Activated CD4-positive, CD25-positive, alpha-beta regulatory T cell treated with anti-CD3 and anti-CD28 coated beads, Interleukin-2, amount 50 U/mL, for 72 hours (primary cell): ENCODE data around the gene DOK3.

Source experiments
- DNase-seq: peaks from one replicate; pipeline ENCODE4 v3.0.0; 2021

Gene DOK3

DNA sequence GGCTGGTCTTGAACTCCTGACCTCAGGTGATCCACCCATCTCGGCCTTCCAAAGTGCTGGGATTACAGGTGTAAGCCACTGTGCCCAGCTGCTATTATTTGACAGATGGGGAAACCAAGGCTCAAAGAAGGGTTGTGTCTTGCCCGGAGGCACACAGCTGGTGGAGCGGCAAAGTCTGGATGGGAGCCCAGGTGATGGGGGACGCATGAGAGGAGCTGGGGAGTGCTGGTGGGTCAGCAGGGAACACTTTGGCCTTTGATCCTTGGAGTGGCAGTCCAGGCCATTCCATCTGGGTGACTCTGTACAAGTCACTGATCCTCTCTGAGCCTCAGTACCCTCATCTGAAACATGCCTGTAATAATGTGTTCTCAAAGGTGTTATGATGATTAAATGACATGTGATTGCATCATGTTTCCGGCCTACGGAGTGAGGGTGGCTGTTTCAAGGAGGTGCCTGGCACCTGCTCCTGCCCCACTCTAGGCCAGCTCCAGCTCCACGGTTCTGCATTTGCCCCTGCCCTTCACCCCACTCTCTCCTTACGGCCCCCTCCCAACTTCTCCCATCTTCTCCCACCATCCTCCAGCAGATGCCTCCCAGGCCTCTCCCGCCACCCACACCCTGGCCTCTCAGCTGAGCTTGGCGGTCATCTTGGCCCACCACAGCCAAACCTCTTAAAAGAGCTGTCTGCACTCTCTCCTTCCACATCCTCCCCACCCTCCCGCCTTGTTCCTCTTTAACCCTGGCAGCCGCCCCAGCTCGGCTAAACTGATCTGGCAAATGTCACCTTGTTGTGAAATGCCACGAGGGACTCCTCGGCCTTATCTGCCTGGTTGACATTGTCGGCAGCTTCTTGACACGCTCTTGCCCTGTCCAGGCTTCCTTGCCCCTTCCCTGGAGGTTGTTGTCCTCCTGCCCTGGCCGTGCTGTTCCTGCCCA, 30.6 kb downstream of the DOK3 start:
- DNase-seq: no peak

- DNase-seq: no peak
These were observed 31.7 kb downstream of the DOK3 start for GRCh38 chr5:177477701-177478477.

DNA sequence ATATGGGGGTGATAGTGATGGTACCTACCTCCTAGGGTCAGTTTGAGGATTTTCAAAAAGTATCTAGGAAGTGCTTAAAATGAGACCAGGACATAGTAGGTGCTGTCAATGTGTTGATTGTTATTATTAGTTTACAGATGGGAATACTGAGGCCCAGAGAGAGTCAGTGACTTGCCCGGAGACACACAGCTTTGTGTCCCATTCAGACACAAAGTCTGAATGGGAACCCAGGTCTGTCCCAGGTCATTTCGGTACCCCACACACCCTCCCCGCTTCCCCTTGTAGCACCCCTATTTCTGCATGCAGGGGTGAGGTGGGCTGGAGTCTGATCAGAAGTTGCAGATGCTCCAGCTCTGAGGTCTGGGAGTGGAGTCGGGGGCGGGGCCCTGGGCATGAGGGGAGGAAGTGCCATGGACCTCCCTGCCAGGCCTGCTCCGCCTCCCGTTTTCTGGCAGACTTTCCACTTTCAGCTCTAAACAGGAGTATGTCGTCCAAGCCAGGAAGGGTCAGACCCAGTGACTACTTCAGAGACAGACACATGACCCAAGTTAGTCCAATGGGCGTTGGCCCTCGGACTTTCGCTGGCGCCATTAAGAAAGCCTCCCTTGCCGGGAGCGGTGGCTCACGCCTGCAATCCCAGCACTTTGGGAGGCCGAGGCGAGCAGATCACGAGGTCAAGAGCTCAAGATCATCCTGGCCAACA, 32.9 kb downstream of the DOK3 start:
- no peak for DNase-seq

DNA sequence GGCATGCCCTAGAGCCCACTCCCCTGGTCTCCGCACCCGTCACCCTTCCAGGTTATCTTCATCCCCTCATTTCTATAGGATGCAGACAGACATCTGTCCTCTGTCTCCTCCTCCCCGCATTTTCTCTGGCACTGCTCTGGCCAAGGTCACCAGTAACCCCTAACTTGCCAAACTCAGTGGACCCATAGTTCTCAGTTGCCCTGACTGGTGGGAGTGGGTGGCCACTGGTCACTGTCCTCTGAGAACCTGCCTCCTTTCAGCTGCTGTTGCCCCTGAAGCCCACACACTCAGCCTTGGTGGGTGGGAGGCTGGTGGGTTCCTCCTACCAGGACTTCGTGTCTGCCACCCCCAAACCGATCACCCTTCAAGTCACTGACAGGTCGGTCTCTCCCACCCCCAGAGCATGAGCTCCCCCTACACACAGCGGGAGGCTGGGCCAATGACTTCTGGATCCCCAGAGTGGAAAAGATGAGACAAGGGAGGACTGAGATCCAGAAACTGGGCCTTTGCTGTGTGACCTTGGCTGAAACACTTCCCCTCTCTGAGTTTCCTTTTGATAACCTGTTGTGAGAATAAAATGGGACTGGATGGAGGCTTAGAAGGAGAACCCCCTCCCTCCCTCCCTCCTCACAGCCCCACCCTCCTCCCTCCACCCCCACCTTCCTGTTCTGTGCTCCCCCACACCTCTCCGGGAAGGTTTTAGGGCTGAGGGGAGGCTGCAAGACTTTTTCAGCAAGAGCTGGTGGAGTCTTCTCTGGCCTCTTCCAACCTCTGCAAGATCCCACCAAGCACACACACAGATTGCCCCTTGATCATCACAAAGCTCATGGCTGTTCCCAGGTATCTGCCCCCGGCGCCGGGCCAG, 33.8 kb downstream of the DOK3 start:
- no peak for DNase-seq

- no peak for DNase-seq
These were observed 34.6 kb downstream of the DOK3 start for GRCh38 chr5:177474846-177475562.

GRCh38 chr5:177474002-177474476, 35.6 kb downstream of the DOK3 start:
- no peak for DNase-seq

- no peak for DNase-seq
These were observed 36.1 kb downstream of the DOK3 start, which contains the start of gene DBN1 for GRCh38 chr5:177473443-177474001. Gene DBN1 (minus strand): TSS chr5:177473634. CDS start chr5:177473521, 113 bp downstream.

DNA sequence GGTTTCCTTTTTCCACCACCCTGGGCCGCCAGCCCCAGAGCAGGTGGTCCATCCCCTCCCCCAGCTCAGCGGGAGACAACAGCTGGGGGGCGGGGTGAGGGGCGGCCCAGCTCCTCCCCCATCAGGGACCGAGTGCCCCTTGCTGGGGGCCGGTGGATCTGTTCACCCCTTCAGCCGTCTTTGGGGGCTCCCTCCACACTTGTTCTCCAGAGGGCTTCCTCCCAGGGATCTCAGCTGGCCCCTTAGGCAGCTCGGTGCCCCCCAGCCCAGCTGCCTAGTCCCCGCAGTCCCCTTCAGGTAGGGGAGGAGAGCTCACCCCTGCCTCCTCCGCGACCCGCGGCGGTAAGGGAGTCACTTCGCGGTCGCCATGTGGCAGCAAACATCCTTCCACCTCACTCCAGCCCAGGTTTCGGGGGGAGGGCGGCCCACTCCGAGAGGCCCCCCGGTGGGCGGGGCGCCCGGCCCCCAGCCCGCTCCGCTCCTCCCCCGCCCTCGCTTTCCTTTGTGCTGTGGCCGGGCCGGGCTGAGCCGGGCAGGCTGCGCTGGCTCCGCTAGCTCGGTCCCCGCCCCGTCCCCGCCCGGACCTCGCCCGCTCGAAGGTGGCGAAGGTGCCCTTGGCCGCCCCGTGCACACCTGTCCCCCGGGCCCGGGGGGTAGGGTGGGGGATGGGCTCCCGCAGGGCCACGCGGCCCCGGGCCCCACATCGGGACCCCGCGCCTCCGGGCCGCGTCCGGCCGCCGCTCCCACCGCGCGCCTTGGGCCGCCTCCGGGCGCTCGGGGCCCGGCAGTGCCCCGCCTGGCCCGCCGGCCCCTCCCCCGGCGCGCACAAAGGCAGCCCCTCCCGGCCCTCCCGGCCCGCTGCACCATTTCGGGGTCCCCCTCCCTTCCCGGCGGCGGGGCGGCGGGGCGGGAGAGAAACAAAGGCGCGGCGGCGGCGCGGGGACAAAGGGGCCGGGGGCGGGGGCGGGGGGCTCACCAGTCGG, 36.9 kb downstream of the DOK3 start:
- no peak for DNase-seq

- no peak for DNase-seq
These were observed 37.8 kb downstream of the DOK3 start for GRCh38 chr5:177471610-177472356.

DNA sequence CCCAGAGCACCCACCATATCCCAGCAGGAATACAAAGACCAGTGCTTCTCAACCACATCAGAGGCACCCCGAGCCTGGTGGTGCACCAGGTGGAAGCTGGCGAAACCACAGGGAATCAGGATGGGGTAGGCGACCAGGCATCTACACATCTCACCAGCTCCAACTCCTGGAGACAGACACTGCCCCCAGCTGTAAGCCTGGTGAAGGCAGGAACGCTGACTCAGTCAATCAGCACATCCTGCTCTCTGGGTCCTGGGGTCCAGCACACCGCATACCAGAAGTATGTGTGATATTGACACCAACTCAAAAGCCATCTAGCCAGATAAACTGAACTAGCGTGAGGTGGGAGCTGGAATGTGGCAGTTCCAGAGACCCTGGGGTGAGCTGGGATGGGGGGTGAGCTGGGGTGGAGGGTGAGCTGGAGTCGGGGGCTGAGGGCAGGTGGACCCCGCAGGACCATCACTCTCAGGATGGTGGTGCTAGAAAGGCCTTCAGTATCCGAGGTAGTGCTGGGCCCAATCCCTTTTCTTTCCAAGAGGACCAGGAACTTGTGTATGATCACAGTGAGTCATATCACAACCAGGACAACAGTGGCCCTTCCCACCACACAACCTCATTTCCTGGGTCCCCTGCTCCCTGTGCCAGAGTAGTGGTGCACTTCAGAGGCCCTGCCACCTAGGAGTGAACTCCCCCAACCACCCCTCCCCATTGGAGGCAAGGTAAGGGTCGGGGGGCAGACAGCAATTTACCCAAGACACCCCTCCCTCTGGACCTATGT, 38.7 kb downstream of the DOK3 start:
- no peak for DNase-seq

DNA sequence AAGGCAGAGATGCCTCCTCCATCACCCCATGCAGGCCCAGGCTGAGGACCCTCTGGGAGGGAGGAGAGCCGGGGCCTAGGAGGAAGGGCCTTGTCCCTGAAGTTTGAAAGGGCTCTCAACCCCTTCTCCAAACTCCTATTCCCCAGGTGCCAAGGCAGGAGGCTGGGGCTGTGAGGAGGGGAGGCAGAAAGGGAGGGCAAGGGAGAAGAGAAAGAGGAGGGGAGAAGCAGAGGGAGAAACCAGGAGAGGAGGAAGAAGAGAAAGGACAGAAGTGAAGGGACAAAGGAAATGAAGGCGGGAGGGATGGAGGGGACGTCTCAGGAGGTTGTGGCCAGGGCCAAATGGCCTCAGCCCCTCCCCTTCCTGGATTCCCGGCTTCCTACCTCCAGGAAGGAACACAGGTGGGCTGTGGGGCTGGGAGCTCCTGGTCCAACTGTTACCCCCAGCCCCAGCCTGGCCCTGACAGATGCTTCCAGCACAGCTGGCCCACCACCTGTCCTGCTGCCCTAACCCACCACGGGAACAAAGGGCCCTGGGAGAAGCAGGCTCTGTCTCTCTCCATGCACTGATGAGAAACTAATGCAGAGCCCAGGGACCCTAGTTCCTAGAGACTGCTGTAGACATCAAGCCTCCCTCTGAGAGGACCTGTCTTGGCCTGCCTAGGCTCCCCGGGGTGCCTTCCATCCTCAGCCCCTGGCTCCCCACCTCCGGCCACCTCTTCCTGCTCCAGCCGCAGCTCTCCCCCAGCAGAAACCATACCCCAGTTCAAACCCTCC, 39.7 kb downstream of the DOK3 start:
- no peak for DNase-seq

- DNase-seq: no peak
These were observed 40.7 kb downstream of the DOK3 start for GRCh38 chr5:177468685-177469628.

DNA sequence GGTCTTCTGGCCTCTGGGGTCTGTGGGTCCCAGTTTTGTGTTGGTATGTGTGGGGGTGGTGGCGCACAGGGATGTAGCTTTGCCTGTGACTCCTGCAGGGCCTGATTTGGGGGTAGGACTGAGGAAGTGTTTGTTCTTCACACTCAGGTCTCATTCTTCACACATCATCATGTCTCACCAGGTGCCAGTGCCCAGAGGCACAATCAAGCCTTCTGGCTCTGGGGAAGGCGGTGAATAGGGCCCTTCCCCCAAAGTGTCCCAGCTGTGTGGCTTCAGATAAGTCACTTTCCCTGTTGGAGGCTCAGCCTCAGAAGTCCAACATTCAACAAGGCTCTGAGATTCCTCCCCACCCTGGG, 41.3 kb downstream of the DOK3 start:
- DNase-seq: no peak

DNA sequence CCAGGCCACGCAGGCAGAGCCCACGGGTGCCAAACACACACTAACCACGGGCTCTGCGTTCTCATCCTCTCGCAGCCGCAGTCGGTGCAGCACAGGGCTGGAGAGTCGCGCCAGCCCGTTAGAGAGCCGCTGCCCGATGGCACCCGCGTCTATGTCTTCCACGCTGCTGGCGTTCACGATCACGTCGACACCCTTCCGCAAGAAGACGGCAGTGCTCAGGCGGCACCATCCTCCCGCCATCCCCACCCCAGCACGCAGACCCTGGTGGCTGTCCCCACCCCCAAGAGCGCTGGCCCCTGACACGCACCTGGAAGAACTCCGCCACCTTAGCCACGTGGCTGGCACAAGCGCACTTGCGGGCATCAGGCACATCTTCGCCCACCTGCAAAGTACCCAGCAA, 42.2 kb downstream of the DOK3 start:
- no peak for DNase-seq

DNA sequence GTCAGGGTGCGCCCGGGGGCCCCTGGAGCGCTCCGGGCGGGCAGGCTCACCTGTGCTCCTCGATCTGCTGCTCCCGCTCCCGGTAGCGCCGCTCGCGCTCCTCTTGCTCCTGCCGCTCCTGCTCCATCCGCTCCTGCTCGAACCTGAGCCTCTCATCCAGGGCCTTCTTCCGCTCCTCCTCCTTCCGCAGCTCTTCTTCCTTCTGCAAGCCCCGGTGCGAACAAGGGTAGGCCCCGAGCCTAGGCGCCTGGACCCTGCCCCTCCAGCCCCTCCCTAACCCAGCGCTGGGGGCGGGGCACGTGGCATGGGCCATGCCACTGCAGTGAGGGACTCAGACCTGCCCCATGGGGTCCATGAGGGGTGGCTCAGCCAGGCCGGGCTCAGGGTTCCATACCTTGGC, 42.8 kb downstream of the DOK3 start:
- no peak for DNase-seq

DNA sequence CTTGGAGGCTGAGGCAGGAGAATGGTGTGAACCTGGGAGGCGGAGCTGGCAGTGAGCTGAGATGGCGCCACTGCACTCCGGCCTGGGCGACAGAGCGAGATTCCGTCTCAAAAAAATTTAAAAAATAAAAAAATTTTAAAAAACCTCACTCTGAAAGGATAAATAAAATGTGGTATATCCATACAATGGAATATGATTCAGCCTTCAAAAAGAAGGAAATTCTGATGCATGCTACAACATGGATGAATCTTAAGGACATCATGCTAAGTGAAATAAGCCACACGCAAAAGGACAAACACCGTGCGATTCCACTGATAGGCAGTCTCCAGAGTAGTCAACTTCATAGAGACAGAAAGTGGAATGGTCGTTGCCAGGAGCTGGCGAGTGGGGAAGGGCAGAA, 44.6 kb downstream of the DOK3 start:
- DNase-seq: no peak
